HL-60 (cell line): Measurements from ENCODE around the gene RHOF.

Source experiments
- DNase-seq, 2 experiments: peaks; one replicate each; pipeline ENCODE4 v3.0.0-alpha.2; 2010 to 2020; ENCODE audit warnings: low read depth in 1 of 2, low spot score in 1 of 2
- H3K27ac ChIP-seq: fragments of 250-450 bp; sonication (Bioruptor Pico); replicated peaks from 2 replicates; pipeline ENCODE4 v1.5.1; 2020; ENCODE audit warnings: mild to moderate bottlenecking, moderate library complexity
- H3K27me3 ChIP-seq: fragments of 250-450 bp; sonication (Bioruptor Pico); 2 replicates; pipeline ENCODE4 v1.5.1; 2021; ENCODE audit warnings: mild to moderate bottlenecking, moderate library complexity; ENCODE audit not compliant: insufficient read depth, poor library complexity, severe bottlenecking
- H3K4me3 ChIP-seq: replicated peaks from 2 replicates; pipeline ENCODE4 v1.5.1; 2011; ENCODE audit warnings: mild to moderate bottlenecking, control low read depth, low read length; ENCODE audit not compliant: insufficient read depth
- GABPA ChIP-seq: IDR thresholded peaks from 2 replicates; pipeline ENCODE4 v1.6.1; 2012; ENCODE audit warnings: low read depth
- POLR2AphosphoS5 ChIP-seq: IDR thresholded peaks from 2 replicates; pipeline ENCODE4 v1.6.1; 2012; ENCODE audit warnings: low read depth
- SPI1 ChIP-seq: IDR thresholded peaks from 2 replicates; pipeline ENCODE4 v1.6.1; 2012; ENCODE audit warnings: low read depth, mild to moderate bottlenecking, borderline replicate concordance
- TF ChIP-seq, protein P1 (sequence below): IDR thresholded peaks from 2 replicates; pipeline ENCODE4 v1.6.1; 2012; ENCODE audit warnings: low read depth; ENCODE audit not compliant: insufficient replicate concordance
- TF ChIP-seq, protein P2 (sequence below): IDR thresholded peaks from one replicate; pipeline ENCODE4 v1.5.1; 2011; ENCODE audit warnings: low read length, control low read depth, inconsistent platforms; ENCODE audit not compliant: insufficient read depth

The RHOF gene

DNA sequence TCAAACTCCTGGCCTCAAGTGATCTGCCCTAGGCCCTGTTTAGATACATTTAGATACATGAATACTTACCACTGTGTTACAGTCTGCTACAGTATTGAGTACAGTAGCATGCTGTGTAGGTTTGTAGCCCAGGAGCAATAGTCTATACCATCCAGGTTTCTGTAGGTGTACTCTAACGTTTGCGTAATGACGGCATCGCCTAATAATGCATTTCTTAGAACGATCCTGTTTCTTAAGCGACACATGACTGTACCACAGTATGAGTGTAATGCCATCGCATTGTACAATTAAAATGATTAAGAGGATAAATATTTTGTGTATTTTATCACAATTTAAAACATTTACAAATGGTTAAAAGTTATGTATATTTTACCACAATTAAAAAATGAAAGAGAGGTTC, 62.0 kb downstream of the RHOF start:
- Histone ChIP-seq H3K4me3 (no peak overlapping the region), H3K27ac (no peak overlapping the region), H3K27me3 (no peaks in the 10 kb centered on the region)
- TF ChIP-seq SPI1 (no peak), GABPA (no peak)
- no peak for DNase-seq

DNA sequence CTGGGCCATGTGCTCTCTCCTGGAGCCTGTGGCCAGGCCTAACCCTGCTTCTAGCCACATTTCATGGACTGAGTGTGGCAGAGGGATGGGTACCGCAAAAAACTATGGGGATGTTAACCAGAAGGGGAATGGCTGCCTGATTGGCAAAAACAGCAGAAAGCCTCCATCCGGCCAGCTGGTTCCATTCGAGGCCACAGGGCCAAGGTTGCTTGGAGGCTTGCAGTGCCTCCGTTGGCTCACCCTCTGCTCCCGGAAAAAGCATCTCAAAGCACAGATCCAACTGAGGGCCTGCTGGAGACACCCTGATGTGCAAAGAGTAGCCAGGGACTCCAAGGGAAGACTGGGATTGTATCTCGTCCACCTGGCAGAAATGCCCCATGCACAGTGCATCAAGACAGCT, 64.5 kb downstream of the RHOF start:
- H3K27ac ChIP-seq: no peak overlapping the region

More for the DNA sequence above, 64.5 kb downstream of the RHOF start:
- TF ChIP-seq GABPA (no peak), SPI1 (no peak), POLR2AphosphoS5 (no peak)
- TF ChIP-seq, protein P1, sequence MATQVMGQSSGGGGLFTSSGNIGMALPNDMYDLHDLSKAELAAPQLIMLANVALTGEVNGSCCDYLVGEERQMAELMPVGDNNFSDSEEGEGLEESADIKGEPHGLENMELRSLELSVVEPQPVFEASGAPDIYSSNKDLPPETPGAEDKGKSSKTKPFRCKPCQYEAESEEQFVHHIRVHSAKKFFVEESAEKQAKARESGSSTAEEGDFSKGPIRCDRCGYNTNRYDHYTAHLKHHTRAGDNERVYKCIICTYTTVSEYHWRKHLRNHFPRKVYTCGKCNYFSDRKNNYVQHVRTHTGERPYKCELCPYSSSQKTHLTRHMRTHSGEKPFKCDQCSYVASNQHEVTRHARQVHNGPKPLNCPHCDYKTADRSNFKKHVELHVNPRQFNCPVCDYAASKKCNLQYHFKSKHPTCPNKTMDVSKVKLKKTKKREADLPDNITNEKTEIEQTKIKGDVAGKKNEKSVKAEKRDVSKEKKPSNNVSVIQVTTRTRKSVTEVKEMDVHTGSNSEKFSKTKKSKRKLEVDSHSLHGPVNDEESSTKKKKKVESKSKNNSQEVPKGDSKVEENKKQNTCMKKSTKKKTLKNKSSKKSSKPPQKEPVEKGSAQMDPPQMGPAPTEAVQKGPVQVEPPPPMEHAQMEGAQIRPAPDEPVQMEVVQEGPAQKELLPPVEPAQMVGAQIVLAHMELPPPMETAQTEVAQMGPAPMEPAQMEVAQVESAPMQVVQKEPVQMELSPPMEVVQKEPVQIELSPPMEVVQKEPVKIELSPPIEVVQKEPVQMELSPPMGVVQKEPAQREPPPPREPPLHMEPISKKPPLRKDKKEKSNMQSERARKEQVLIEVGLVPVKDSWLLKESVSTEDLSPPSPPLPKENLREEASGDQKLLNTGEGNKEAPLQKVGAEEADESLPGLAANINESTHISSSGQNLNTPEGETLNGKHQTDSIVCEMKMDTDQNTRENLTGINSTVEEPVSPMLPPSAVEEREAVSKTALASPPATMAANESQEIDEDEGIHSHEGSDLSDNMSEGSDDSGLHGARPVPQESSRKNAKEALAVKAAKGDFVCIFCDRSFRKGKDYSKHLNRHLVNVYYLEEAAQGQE: no peak
- TF ChIP-seq, protein P2, sequence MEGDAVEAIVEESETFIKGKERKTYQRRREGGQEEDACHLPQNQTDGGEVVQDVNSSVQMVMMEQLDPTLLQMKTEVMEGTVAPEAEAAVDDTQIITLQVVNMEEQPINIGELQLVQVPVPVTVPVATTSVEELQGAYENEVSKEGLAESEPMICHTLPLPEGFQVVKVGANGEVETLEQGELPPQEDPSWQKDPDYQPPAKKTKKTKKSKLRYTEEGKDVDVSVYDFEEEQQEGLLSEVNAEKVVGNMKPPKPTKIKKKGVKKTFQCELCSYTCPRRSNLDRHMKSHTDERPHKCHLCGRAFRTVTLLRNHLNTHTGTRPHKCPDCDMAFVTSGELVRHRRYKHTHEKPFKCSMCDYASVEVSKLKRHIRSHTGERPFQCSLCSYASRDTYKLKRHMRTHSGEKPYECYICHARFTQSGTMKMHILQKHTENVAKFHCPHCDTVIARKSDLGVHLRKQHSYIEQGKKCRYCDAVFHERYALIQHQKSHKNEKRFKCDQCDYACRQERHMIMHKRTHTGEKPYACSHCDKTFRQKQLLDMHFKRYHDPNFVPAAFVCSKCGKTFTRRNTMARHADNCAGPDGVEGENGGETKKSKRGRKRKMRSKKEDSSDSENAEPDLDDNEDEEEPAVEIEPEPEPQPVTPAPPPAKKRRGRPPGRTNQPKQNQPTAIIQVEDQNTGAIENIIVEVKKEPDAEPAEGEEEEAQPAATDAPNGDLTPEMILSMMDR: no peak
- Histone ChIP-seq H3K4me3 (no peak overlapping the region), H3K27me3 (no peaks in the 10 kb centered on the region)
- DNase-seq: no peak
